GM18519 (cell line): ENCODE measurements around the gene TSPAN19.

Experiments
- ATAC-seq: cut with Tn5 transposase; IDR thresholded peaks from one replicate; pipeline ENCODE4 v1.9.1; 2021; ENCODE audit warnings: mild to moderate bottlenecking, moderate library complexity; ENCODE audit not compliant: unreplicated experiment, low FRiP score

Gene TSPAN19

DNA sequence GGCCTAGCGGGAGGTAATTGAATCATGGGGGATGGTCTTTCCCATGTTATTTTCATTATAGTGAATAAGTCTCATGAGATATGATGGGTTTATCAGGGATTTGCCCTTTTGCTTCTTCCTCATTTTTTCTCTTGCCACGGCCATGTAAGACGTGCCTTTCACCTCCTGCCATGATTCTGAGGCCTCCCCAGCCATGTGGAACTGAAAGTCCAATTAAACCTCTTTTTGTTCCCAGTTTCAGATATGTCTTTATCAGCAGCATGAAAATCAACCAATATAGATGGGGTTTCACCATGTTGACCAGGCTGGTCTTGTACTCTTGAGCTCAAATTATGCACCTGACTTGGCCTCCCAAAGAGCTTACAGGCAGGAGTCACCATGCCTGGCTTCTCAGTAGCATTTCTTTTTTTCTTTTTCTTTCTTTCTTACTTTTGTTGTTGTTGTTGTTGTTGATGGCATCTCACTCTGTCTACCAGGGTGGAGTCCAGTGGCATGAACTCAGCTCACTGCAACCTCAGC lies 33.2 kb downstream of the TSPAN19 start:
- ATAC-seq = no peak

DNA sequence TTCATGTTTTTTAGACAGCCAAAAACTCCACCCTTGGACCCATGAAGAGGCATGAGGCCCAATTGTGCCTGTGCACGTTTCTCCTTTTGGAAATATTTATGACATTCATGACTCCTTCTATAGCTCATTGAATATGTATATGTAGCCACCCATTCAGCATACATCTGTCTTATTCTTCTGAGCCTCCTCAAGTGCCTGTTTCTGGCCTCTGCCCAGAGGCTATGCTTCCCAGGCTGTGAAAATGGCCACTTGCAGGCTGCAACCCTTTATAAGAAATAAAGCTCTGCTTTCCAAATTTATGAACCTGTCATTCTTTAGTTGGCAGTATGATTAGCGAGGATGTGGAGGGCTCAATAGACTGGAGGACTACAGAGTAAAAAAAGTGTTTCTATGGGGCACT lies 35.3 kb downstream of the TSPAN19 start:
- ATAC-seq = no peak

DNA sequence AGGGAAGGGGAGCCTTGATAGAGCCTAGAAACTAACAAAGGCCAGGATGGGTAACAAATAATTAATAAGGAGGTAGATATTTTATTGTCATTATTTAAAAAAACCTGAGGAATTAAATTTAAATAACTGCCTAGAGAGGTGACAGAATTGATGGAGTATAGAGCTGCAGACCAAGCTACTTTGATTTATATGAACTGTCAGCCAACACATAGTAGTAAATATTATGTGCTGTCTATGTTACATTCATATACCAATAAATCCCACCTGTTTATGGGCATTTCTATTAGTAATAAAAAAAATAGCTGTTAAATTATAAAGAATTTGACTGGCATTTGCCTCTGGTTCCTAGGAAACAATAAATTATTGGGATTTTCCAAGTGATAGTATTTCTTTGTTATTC lies 37.7 kb downstream of the TSPAN19 start:
- ATAC-seq = no peak

DNA sequence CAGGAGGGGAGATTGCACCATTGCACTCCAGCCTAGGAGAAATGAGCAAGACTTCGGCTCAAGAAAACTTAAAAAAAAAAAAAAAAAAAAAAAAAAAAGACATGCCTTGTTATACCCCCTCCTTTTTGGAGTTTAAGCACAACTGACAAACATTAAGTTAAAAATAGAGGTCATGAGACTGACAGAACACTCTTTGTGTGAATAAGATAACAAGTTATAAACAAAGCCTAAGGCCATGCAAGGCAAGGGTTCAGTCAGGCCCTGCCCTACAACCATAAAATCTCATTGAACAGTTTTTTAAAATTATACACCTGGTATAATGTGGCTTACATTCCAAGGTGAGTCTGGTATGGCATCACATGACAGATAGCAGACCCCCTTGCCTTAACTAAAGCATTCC lies 39.3 kb downstream of the TSPAN19 start:
- ATAC-seq = no peak

DNA sequence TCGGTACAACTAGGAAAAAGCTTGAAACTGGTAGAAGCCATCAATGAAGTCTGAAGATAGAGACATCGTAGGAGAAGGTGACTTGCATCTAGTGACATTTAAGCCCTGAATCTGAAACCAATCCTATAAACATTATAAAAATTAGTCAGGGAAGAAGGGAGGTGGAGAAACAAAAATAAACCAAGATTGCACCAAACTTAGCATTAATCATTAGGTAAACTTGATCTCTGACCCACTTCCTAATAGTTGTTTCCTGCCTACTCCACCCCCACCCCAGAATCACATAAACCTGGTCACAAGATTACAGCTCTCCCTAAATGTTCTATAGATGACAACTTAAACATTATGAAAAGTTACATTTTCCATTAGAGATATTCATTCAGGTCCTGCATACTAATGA lies 40.4 kb downstream of the TSPAN19 start:
- ATAC-seq = no peak

DNA sequence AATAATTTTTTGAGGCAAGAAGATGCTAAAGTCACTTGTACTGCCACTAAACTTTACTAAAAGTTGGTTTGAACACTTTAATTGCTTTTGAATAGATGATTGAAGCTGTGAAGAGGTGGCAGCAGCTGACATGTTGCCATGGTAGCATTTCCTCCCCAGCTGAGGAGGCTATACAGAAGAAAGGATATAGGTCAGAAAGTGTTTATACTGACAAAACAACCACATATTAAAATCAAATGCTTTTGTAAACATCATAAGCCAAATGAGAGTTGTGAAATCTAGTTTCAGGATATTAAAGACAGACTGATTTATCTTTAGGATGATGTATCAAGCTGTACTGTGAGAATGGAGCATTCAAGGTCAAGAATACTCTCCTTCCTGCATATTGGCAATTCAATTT lies 41.7 kb downstream of the TSPAN19 start:
- no peak for ATAC-seq

DNA sequence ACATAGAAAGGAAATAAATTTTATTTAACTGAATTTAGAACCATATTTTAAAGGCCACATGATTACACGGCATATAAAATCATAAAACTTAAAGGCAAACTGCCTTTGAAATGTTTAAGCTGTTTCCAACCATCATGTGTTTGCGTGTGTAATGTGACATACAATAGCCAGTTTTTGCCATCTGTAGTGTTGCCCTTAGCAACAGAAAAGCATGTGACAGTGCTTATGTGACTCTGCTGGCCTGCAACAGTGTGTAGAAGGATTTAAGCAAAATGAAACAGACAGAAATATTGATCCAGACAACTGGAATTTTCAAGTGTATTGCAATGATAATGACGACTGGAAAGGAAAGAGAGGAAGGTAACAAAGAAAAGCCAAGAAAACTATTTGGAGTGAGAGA lies 49.5 kb downstream of the TSPAN19 start:
- ATAC-seq = no peak

DNA sequence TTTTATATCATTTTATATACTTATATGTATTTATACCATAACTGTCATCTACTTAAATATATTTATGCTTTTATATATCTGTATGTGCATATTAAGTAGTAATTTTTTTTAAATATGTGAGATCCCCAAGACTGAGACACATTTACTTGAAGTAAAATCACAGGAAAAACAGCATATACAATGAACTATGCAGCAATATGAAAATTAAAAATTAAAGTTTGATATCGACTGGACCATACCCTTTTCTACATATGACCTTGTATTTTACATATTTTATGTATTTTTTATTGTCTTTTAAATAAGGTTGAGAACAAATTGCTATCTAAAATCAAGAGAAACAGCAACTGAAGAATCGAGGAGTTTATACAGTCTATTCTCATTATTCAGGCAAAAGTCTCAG lies 50.0 kb downstream of the TSPAN19 start:
- no peak for ATAC-seq

DNA sequence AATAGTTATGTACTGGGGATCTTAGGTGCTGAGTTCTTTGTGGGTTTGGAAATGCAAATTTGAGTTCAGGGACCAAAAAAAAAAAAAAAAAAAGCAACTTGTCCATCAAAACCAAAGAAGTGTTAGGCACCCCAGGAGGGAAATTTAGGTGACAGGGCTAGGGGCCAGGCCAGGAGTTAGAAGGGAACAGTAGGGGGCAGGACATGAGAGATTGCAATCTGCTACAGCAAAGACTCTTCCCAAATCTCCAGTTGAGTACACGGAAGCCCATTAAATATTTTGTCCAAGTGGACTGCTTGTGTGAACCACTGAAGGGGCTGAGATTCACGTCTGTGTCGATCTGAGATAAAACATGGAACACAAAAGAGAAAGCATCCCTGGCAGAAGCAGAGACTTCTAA lies 52.8 kb downstream of the TSPAN19 start:
- ATAC-seq = no peak

DNA sequence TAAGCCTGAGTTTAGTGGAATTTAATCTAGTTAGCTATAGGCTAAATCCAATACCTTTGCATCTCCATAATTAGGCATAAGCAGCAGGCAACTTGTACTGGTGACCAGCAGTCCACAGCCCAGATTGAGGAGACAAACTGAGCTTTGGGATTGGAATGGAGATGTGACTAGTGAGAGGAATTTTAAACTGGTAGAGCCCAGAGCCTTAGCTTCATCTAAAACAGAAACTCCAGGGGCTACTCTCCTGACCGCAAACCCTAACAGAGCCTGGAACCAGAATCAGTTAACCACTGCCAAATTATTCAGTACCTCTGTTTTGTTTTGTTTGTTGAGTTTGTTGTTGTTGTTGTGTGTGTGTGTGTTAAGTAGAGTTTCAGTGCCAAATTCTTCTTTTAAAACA lies 53.2 kb downstream of the TSPAN19 start:
- no peak for ATAC-seq

DNA sequence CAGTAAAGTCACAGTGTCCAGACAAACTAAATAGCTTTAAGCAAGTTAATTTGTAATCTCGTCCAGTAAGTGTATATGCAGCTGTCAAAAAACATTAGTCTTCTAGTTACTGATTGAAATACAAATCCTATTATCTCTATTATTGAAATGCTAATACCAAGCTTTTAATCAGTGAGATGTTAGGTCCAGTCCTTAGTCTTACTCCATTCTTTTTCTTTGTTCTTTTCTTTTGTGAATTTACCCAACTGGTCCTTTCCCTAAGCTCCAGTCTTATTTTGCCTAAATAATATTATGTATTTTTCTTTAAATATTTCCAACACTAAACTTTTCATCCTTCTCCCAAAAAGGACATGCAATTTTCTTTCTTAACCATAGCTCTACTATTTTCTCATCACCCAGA lies 57.2 kb downstream of the TSPAN19 start:
- no peak for ATAC-seq

DNA sequence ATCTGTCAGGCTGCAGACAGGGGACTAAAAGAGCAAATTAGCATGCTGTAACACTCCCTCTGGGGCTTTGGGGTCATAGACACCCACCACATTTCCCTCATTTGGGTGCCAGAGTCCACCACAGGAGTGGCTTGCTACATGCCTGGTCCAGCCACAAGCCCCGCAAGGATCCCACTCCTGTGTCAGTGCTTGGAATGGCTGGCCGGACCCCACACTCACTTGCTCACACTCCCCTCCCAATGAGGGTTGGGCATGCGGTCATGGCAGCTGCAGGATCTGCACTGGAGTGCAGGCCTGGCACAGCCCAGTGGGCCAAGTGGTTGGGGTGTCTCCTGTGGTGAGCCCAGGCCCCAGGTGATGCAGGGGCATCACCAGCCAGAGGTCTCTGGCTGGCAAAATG lies 59.9 kb downstream of the TSPAN19 start:
- ATAC-seq = no peak

DNA sequence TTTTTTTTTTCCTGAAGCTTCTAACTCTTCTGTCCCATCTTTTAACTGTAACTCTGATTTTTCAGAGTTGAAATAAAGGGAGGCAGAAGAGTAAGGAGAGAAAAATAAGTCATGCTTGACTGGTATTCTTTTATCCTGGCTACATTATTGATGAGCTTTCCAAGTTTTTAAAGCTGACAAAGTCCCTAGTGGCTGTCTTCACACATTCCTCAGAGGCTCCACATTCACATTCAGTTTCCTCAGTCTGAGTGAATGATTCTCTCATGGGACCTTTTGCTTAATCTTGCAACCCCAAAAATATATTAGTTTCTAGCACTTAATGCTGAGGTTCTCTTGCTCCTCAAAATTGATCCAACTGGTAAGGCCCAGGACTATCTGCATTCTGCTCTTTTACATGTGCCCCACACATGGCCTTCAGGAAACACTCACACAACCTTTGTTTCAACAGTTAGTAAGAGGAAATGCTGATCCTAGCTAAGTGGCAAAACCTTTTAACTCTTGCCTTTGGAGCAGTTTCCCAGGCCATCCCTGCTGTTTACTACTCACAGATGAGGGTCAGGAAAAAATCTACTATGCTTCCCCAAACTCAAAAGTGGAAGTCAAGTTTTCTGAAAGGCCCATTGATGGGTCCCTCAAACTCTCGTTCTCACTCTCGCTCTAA lies 61.8 kb downstream of the TSPAN19 start:
- no peak for ATAC-seq

DNA sequence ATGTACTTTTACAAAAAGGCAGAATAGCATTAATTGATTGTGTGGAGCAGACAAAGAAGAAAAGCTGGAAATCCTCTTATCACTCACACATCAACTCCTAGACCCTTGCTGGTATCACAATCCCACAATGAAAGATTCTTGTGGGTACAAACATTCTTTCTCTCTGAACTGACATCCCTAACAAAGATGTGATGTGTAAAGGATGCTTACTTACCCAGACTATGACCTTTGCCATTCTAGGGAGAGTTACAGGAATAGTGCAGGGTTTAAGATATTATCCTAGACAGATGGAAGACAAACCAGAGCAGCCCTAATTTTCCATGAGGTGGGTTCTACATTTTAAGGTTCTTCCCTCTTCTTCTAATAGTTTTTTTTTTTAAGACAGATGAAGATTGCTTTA lies 63.1 kb downstream of the TSPAN19 start:
- no peak for ATAC-seq

- ATAC-seq = no peak
Observed at GRCh38 chr12:84969226-84969625, 66.9 kb downstream of the TSPAN19 start.
